K562 (cell line): Measurements from ENCODE around the gene SURF4. TPM values are rescaled to one million over a fixed set of nuclear protein-coding genes. Genes with fewer than 3 reads are reported as not detected.

Experiments used
- CREB3L1 ChIP-seq: fragments of 450-650 bp; IDR thresholded peaks from 2 replicates; pipeline ENCODE4 v1.6.1; 2014; ENCODE audit warnings: low read depth, mild to moderate bottlenecking, moderate library complexity, borderline replicate concordance
- EP300 ChIP-seq: IDR thresholded peaks from 2 replicates; pipeline ENCODE4 v1.6.1; 2012; ENCODE audit warnings: low read length, improper control_type of control experiment
- HDAC1 ChIP-seq, 2 experiments: fragments of 450-650 bp; IDR thresholded peaks; 2 replicates each; pipeline ENCODE4 v1.6.1; 2016 to 2017; ENCODE audit warnings: inconsistent platforms in 1 of 2, mild to moderate bottlenecking in 1 of 2, moderate library complexity in 1 of 2
- HOXB6 ChIP-seq: fragments of 250-450 bp; sonication (Bioruptor Pico); IDR thresholded peaks from 2 replicates; pipeline ENCODE4 v1.5.1; 2022; ENCODE audit warnings: mild to moderate bottlenecking, borderline replicate concordance
- NONO ChIP-seq, 2 experiments: fragments of 200-400 bp in 1 of 2; fragments of 450-650 bp in 1 of 2; formaldehyde crosslinking in 1 of 2; IDR thresholded peaks; 2 replicates each; pipeline ENCODE4 v1.6.1; 2017; ENCODE audit warnings: low read depth in 2 of 2, mild to moderate bottlenecking in 2 of 2, moderate library complexity in 2 of 2, low read length in 1 of 2
- PHF20 ChIP-seq: fragments of 450-650 bp; IDR thresholded peaks from 2 replicates; pipeline ENCODE4 v1.6.1; 2018; ENCODE audit not compliant: partially characterized antibody
- TAF1 ChIP-seq: IDR thresholded peaks from 2 replicates; pipeline ENCODE4 v1.6.1; 2011; ENCODE audit warnings: mild to moderate bottlenecking, low read length, moderate library complexity; ENCODE audit not compliant: insufficient read depth, control insufficient read depth, severe bottlenecking; ENCODE audit errors: extremely low read depth
- TCF7L2 ChIP-seq: fragments of 150-350 bp; IDR thresholded peaks from 2 replicates; pipeline ENCODE4 v1.6.1; 2016; ENCODE audit warnings: low read depth, mild to moderate bottlenecking, low read length, moderate library complexity
- THRAP3 ChIP-seq: fragments of 450-650 bp; IDR thresholded peaks from 2 replicates; pipeline ENCODE4 v1.6.1; 2016; ENCODE audit warnings: mild to moderate bottlenecking, inconsistent platforms, borderline replicate concordance
- ZNF41 ChIP-seq: fragments of 250-450 bp; sonication (Bioruptor Pico); conservative IDR thresholded peaks from 2 replicates; pipeline ENCODE4 v1.4.0; 2020; ENCODE audit warnings: mild to moderate bottlenecking
- polyA plus RNA-seq, 8 experiments: library from polyadenylated mRNA; depleted of rRNA in 4 of 8; stranded (reverse) in 5 of 8; unstranded in 3 of 8; fragments of >200 nt; fragmentation: Nextera tagmentation in 2 of 8; fragmentation: Illumina TruSeq in 1 of 8; extraction: Ambion mirVana in 2 of 8; extraction: Trizol in 1 of 8; gene quantifications; 2 replicates each; pipeline versions ENCODE4 v1.2.1 to v1.2.3, GENCODE V29; 2011 to 2014; ENCODE audit warnings: inconsistent platforms in 1 of 8, missing spikeins in 1 of 8
- total RNA-seq, 7 experiments: library from RNA; depleted of rRNA in 6 of 7; stranded (reverse); fragments of >200 nt in 6 of 7; fragmentation: Illumina TruSeq in 2 of 7; extraction: Trizol in 2 of 7; gene quantifications; 2 replicates each; pipeline versions ENCODE4 v1.2.1 to v1.2.3, GENCODE V29; 2011 to 2021; ENCODE audit warnings: low replicate concordance in 1 of 7
- TF ChIP-seq, protein P1 (sequence below), 3 experiments: fragments of 200-800 bp in 1 of 3; fragments of 250-450 bp in 1 of 3; fragments of 450-650 bp in 1 of 3; sonication (Bioruptor Pico) in 1 of 3; sonication (Bioruptor generic) in 1 of 3; formaldehyde crosslinking in 1 of 3; IDR thresholded peaks; 2 replicates each; pipeline versions ENCODE4 v1.6.1 to v1.8.0; 2016 to 2022; ENCODE audit warnings: mild to moderate bottlenecking in 2 of 3, missing genetic modification characterization in 2 of 3, missing compliant biosample characterization in 1 of 3, moderate library complexity in 1 of 3
- TF ChIP-seq, protein P2 (sequence below): fragments of 450-650 bp; IDR thresholded peaks from 2 replicates; pipeline ENCODE4 v1.6.1; 2018; ENCODE audit not compliant: partially characterized antibody
- TF ChIP-seq, protein P3 (sequence below): sonication (generic); IDR thresholded peaks from 2 replicates; pipeline ENCODE4 v1.6.1; 2016

SURF4 gene
- total and polyA plus RNA-seq, 9 of the 15 experiments (the other 6 are each of a cell fraction or from before 2014, with no cell fraction given): 8.4 to 176 (median 130) TPM

DNA sequence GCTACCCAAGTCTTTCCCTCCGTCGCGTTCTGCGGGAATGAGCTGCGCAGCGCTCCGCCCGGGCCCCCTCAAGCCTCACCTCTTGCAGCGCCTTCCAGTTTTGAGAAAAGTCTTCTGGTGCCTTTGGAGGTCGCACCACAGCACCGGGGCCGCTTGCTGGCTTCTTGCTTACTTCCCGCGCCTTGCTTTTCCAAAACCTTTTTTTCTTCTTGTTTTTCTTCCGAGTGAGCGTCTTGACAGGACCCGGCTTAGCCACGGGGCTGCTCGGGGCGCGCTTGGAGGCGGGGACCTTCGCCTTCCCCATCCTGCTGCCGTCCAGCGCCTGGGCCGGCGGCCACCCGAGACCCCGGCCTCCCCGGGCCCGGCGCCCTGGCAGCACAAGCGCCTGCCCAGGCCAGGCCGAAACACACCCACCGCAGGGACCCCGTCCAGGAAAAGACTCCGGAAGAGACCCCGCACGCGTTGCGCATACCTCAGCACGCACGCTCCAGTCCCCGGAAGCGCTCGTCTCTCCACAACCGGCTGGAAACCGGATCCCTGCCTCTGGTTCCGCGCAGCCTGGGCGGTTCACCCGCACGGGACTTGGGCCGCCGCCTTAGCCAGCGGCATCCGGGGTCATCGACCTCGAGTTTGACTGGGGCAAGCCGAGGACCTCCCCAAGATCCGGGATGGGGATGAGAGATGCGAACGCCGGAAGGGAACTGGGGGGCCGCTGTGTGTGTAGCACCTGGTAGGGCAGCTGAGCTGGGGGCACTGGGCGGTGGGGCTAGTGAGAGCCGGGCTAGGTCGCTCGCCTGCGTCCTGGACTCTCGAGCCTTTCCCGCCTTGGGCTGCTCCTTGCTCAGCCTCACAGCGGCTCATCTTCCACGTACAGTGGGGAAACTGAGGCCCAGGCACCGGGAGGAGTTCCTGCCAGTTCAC, 41.9 kb upstream of the SURF4 start, which contains the start of gene REXO4 (continued):
- TF ChIP-seq, protein P1, sequence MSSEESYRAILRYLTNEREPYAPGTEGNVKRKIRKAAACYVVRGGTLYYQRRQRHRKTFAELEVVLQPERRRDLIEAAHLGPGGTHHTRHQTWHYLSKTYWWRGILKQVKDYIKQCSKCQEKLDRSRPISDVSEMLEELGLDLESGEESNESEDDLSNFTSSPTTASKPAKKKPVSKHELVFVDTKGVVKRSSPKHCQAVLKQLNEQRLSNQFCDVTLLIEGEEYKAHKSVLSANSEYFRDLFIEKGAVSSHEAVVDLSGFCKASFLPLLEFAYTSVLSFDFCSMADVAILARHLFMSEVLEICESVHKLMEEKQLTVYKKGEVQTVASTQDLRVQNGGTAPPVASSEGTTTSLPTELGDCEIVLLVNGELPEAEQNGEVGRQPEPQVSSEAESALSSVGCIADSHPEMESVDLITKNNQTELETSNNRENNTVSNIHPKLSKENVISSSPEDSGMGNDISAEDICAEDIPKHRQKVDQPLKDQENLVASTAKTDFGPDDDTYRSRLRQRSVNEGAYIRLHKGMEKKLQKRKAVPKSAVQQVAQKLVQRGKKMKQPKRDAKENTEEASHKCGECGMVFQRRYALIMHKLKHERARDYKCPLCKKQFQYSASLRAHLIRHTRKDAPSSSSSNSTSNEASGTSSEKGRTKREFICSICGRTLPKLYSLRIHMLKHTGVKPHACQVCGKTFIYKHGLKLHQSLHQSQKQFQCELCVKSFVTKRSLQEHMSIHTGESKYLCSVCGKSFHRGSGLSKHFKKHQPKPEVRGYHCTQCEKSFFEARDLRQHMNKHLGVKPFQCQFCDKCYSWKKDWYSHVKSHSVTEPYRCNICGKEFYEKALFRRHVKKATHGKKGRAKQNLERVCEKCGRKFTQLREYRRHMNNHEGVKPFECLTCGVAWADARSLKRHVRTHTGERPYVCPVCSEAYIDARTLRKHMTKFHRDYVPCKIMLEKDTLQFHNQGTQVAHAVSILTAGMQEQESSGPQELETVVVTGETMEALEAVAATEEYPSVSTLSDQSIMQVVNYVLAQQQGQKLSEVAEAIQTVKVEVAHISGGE (CRISPR knock-in tag; IDR thresholded peaks at IDR 0.05): peak; percentile 98 to 100 (median 99)
- TF ChIP-seq NONO (IDR thresholded peaks at IDR 0.05; ENCODE audit: low read depth in 2 of 2, low read length in 1 of 2) (peak in 1 of 2 experiments; percentile 75; a peak in 1 of 4 replicates), PHF20 (peak; percentile 99), TCF7L2 (no peak), HDAC1 (IDR thresholded peaks at IDR 0.05) (peak; percentile 56 to 98; a peak in 3 of 4 replicates), HOXB6 (CRISPR knock-in tag) (no peak), THRAP3 (peak; percentile 92; the same call in 1 of the 2 replicates), ZNF41 (CRISPR knock-in tag) (0 out of 2 replicates have a peak, but pooled peaks have one; percentile 13), TAF1 (peak; percentile 87), EP300 (peak; percentile 5; the same call in 1 of the 2 replicates), CREB3L1 (peak; percentile 65; the same call in 1 of the 2 replicates)
- TF ChIP-seq, protein P2, sequence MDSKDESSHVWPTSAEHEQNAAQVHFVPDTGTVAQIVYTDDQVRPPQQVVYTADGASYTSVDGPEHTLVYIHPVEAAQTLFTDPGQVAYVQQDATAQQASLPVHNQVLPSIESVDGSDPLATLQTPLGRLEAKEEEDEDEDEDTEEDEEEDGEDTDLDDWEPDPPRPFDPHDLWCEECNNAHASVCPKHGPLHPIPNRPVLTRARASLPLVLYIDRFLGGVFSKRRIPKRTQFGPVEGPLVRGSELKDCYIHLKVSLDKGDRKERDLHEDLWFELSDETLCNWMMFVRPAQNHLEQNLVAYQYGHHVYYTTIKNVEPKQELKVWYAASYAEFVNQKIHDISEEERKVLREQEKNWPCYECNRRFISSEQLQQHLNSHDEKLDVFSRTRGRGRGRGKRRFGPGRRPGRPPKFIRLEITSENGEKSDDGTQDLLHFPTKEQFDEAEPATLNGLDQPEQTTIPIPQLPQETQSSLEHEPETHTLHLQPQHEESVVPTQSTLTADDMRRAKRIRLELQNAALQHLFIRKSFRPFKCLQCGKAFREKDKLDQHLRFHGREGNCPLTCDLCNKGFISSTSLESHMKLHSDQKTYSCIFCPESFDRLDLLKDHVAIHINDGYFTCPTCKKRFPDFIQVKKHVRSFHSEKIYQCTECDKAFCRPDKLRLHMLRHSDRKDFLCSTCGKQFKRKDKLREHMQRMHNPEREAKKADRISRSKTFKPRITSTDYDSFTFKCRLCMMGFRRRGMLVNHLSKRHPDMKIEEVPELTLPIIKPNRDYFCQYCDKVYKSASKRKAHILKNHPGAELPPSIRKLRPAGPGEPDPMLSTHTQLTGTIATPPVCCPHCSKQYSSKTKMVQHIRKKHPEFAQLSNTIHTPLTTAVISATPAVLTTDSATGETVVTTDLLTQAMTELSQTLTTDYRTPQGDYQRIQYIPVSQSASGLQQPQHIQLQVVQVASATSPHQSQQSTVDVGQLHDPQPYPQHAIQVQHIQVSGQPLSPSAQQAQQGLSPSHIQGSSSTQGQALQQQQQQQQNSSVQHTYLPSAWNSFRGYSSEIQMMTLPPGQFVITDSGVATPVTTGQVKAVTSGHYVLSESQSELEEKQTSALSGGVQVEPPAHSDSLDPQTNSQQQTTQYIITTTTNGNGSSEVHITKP: peak; percentile 69
- TF ChIP-seq, protein P3, sequence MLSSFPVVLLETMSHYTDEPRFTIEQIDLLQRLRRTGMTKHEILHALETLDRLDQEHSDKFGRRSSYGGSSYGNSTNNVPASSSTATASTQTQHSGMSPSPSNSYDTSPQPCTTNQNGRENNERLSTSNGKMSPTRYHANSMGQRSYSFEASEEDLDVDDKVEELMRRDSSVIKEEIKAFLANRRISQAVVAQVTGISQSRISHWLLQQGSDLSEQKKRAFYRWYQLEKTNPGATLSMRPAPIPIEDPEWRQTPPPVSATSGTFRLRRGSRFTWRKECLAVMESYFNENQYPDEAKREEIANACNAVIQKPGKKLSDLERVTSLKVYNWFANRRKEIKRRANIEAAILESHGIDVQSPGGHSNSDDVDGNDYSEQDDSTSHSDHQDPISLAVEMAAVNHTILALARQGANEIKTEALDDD: no peak
